Right lobe of liver (tissue), 4 donors: Measurements from ENCODE around the gene RPRD1A.

Source experiments
- CTCF ChIP-seq, 4 donors: fragments of 200-600 bp in 3 of 4; fragments of 450-650 bp in 1 of 4; IDR thresholded peaks; one replicate each; pipeline versions ENCODE4 v1.5.1 to v1.8.0; 2016 to 2022; ENCODE audit warnings: antibody characterized with exemption in 4 of 4, mild to moderate bottlenecking in 2 of 4
- POLR2A ChIP-seq: fragments of 450-650 bp; IDR thresholded peaks from one replicate; pipeline ENCODE4 v1.6.1; 2017; ENCODE audit warnings: antibody characterized with exemption, mild to moderate bottlenecking
- donor health status: DM: no; HTN: no; CAD: no.
- donor health status: DM: no; HTN: no; CAD: no.
- donor health status: DM: no; HTN: yes; CAD: no.

- TF ChIP-seq POLR2A = no peak
- TF ChIP-seq CTCF (IDR thresholded peaks at IDR 0.05) = no peak
Observed at GRCh38 chr18:35998967-35999366, 68.4 kb downstream of the RPRD1A start.
